ENCODE data around the gene ADAM12. TPM values are rescaled to one million over a fixed set of nuclear protein-coding genes. Genes with fewer than 3 reads are reported as not detected.

Gene ADAM12
- polyA plus RNA-seq, 1 of the 3 experiments (the other 2 are of a cell fraction) = 25.0 TPM

DNA sequence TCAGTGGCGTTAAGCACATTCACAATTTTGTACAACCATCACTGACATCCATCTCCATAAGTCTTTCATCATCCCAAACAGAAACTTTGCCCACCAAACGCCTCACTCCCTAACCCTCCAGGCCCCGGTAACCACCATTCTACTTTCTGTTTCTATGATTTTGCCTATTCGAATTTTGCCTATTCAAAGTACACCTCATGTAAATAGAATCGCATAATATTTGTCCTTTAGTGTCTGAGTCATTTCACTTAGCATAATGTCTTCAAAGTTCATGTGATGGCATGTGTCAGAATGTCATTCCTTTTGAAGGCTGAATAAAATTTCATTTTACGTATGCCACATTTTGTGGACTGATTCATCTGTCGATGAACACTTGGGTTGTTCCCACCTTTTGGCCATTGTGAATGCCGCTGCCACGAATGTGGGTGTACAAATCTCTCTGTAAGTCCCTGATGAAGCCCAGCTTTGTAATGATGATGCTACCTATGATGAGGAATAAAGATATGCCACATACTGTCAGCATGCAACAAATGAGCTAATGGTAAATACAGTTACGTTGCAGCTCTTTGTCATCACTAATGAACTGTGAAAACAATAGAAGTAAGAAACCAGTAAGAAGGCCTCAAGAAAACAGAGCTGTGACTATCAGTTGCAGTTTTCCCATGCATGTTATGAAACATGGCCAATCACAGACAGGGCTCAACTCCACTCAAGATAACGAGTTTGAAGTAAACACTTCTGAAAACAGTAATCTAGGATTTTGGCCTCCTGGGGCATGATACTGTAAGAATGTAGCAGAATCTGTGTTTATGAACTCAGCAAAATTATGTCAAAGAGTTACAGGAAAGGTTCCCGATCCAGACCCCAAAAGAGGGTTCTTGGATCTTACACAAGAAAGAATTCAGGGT lies 120.0 kb downstream of the ADAM12 start:
- Histone ChIP-seq H3F3A (replicated peaks; ENCODE audit: insufficient read depth) (peaks cover 5% of the 10 kb centered on the region), H2AFZ (ENCODE audit: low read depth) (no peak overlapping the region), H3K9me3 (no peaks in the 10 kb centered on the region), H3K79me2 (ENCODE audit: insufficient read depth) (no peaks in the 10 kb centered on the region), H3K9me2 (no peaks in the 10 kb centered on the region), H3K27me3 (ENCODE audit: insufficient read depth) (no peaks in the 10 kb centered on the region), H3K4me1 (ENCODE audit: control insufficient read depth in 1 of 2, insufficient read depth in 2 of 2, low read depth in 1 of 2, low read length in 1 of 2) (peaks cover 7 to 14% of the 10 kb centered on the region in 2 experiments), H3K9ac (no peak overlapping the region), H3K36me3 (replicated peaks in 1 of 2; ENCODE audit: control insufficient read depth in 1 of 2, insufficient read depth in 2 of 2, low read length in 1 of 2) (no peaks in the 10 kb centered on the region), H3K27ac (ENCODE audit: low read depth in 2 of 2, low read length in 1 of 2) (no peak overlapping the region), H3K4me2 (no peak overlapping the region), H4K20me1 (ENCODE audit: insufficient read depth) (no peaks in the 10 kb centered on the region), H3K4me3 (ENCODE audit: low read depth in 2 of 2, low read length in 1 of 2) (no peak overlapping the region)
- 80% methylated on average over 12 of the region's 12 CpGs for WGBS (ENCODE audit: low lambda C conversion rate)
- POLR2A ChIA-PET = no interaction called here
- no peak for DNase-seq
- CTCF ChIA-PET = interaction anchor here (0.6 to 1.4 kb wide), 3 partner anchors 12 to 1650 kb away, joined by 3 read pairs; no protein-coding TSS in a partner anchor
- TF ChIP-seq GATA2 (CRISPR knock-in tag; IDR thresholded peaks at IDR 0.05) (no peak), FOSL2 (IDR thresholded peaks at IDR 0.05; ENCODE audit: borderline replicate concordance, low read depth) (no peak), TAF1 (IDR thresholded peaks at IDR 0.05; ENCODE audit: borderline replicate concordance, low read depth, low read length) (no peak), ELF1 (IDR thresholded peaks at IDR 0.05) (no peak), TEAD4 (IDR thresholded peaks at IDR 0.05; ENCODE audit: borderline replicate concordance, insufficient read depth) (no peak), POLR2AphosphoS5 (IDR thresholded peaks at IDR 0.05; ENCODE audit: low read depth, low read length) (no peak), EZH2phosphoT487 (IDR thresholded peaks at IDR 0.05; ENCODE audit: borderline replicate concordance, low read depth) (no peak)
- TF ChIP-seq, protein P1, sequence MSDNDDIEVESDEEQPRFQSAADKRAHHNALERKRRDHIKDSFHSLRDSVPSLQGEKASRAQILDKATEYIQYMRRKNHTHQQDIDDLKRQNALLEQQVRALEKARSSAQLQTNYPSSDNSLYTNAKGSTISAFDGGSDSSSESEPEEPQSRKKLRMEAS (IDR thresholded peaks at IDR 0.05; ENCODE audit: low read depth) = no peak
- TF ChIP-seq, protein P2, sequence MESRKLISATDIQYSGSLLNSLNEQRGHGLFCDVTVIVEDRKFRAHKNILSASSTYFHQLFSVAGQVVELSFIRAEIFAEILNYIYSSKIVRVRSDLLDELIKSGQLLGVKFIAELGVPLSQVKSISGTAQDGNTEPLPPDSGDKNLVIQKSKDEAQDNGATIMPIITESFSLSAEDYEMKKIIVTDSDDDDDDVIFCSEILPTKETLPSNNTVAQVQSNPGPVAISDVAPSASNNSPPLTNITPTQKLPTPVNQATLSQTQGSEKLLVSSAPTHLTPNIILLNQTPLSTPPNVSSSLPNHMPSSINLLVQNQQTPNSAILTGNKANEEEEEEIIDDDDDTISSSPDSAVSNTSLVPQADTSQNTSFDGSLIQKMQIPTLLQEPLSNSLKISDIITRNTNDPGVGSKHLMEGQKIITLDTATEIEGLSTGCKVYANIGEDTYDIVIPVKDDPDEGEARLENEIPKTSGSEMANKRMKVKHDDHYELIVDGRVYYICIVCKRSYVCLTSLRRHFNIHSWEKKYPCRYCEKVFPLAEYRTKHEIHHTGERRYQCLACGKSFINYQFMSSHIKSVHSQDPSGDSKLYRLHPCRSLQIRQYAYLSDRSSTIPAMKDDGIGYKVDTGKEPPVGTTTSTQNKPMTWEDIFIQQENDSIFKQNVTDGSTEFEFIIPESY (IDR thresholded peaks at IDR 0.05; ENCODE audit: borderline replicate concordance, low read depth) = no peak
- TF ChIP-seq, protein P3, sequence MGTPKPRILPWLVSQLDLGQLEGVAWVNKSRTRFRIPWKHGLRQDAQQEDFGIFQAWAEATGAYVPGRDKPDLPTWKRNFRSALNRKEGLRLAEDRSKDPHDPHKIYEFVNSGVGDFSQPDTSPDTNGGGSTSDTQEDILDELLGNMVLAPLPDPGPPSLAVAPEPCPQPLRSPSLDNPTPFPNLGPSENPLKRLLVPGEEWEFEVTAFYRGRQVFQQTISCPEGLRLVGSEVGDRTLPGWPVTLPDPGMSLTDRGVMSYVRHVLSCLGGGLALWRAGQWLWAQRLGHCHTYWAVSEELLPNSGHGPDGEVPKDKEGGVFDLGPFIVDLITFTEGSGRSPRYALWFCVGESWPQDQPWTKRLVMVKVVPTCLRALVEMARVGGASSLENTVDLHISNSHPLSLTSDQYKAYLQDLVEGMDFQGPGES (IDR thresholded peaks at IDR 0.05; ENCODE audit: low read depth, low read length) = no peak

Measured in SK-N-SH (cell line).